LHCN-M2 (cell line): ENCODE data around the gene RANBP3. TPM values are rescaled to one million over a fixed set of nuclear protein-coding genes. Genes with fewer than 3 reads are reported as not detected.
A peak's percentile ranks its signal among the peaks of the same experiment; 100 is the strongest.

ENCODE experiments used
- DNase-seq: peaks from one replicate; pipeline ENCODE4 v3.0.0-alpha.2; 2012; ENCODE audit warnings: low read depth
- total RNA-seq: library from RNA; depleted of rRNA; stranded (reverse); fragments of >200 nt; gene quantifications from 2 replicates; pipeline ENCODE4 v1.2.3, GENCODE V29; 2014

RANBP3 gene
- total RNA-seq, 1 experiment from 2014 or later: 74.1 TPM

DNA sequence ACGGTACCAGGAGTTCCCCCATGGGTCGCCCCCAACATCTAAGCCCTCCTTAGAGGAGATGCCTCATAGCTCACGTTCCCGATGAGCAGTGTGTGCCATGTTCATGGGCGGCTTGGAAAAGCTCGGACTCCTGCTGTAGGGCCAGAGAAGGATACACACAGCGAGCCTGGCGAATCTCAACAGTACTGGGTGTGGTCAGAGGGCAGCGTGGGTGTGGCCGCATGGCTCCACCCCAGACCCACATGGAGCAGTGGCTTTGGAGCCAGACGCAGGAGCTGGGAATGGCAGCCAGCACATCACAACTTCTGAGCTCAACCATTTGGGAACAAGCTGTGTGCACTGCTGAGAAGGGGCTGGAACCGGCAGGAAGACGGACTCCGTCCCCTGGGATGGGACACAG is 48.3 kb downstream of the RANBP3 start:
- DNase-seq: no peak

DNA sequence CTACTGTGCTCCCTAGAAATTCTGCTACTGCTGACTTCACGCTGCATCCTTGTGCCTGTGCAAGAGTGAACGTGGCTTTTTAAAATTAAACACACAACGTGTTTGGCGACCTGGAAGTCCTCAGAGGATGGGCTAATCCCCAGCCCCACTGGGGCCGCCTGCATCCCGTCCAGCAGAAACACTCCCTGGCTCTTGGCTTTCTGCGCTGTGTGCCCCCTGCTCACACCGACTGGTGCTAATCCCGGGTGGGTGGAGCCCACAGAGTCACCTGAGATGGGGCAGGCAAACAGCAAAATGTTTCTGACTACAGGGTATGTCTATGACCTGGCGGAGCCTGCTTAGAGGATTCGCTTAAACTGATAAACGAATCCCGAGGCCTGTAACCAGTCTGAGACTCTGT is 48.8 kb downstream of the RANBP3 start:
- no peak for DNase-seq

DNA sequence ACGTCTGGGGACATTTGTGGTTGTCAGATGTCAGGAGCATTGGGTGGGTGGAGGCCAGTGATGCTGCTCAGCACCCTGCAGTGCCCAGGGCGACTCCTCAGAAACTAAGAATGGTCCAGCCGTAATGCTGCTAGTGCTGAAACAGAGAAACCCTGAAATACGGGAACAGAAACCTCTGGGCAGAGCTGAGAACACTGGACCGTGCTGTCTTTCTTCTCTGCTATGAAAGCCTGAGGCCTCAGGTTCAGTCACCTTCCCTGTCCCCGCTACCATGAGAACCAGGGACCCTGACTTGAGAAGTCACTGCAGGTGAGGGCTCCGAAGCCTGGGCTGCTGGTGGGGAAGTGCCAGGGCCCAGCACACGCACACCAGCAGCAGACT is 50.5 kb downstream of the RANBP3 start:
- no peak for DNase-seq

- peak; percentile 86 for DNase-seq
These were observed 51.1 kb downstream of the RANBP3 start for GRCh38 chr19:5926641-5927440.

DNA sequence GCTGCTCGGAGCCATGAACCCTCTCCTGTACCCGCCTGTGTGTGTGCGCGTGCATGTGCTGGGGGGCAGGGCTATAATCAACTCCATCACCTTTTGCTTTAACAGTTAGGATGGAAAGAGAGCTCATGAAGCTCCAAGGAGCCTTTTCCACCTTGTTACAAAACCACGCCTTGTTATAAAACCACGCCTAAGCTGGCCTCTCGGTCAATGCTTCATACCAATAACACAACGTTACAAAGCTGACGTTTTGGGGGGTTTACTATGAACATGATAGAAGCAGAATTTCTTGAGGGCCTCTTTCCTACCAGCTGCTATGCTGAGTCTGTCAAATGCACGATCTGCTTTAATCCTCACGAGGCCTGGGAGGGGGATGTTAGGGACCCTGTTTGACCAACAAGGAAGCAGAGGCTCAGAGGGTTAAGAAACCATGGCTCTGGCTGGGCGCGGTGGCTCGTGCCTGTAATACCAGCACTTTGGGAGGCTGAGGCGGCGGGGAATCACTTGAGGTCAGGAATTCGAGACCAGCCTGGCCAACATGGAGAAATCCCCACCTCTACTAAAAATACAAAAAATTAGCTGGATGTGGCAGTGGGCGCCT is 52.0 kb downstream of the RANBP3 start:
- no peak for DNase-seq

DNA sequence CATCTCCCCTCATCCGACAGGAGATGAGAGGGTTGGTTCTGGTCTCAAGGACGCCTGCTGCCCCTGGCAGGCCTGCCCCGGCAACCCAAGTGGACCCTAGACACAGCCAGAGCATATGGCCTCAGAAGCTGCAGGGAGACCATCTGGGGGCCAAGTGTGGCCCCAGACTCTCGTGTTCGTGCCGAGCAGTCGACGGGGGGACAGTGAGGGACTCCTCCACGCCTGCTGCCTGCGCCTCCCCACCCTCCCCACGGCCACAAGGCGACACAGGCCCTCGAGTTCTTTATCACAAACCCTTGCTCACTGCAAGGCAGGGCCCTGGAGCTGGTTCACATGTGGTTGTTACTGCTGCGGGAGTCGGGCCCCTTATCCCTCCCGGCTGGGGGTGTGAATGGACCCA is 54.6 kb downstream of the RANBP3 start:
- DNase-seq: no peak

DNA sequence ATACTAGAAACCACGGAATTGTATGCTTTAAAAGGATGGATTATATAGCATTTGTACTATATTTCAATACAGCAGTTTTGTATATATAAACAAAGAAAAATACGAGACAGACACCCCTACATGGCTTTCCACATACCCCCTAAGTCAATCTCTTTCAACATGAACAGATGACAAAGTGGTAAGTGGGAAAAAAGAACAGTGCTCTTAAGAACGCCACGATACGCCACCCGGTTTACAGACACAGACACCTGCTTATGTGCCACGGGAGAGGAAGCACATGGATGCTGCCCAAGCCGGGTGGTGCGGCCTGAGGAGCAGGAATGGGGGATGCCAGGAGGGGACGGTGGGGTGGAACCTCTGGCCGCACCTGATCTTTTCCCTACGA is 55.8 kb downstream of the RANBP3 start:
- no peak for DNase-seq

DNA sequence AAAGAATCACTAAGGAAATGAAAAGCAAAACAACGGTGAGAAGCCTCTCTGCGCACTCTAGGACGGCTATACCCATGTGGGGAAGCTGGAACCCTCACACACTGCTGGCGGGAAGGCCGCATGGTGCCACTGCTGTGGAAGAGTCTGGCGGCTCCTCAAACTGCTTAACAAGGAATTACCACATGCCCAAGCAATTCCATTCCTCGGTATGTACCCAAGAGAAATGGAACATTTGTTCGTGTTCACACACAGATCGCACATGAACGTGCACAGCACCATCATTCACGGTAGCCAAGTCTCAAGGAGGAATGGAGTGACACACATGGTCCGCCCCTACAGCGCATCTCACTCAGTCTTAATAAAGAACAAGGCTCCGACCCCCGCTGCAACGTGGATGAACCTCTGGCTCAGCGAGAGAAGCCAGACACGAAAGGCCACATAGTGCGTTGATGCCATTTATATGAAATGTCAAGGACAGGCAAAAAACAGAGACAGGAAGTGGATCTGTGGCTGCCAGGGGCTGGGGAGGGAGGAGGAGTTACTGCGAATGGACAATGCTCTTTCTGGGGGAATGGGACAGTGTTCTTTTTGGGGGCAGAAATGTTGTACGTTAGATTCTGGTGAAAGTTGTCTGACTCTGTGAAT is 56.3 kb downstream of the RANBP3 start:
- DNase-seq: no peak

DNA sequence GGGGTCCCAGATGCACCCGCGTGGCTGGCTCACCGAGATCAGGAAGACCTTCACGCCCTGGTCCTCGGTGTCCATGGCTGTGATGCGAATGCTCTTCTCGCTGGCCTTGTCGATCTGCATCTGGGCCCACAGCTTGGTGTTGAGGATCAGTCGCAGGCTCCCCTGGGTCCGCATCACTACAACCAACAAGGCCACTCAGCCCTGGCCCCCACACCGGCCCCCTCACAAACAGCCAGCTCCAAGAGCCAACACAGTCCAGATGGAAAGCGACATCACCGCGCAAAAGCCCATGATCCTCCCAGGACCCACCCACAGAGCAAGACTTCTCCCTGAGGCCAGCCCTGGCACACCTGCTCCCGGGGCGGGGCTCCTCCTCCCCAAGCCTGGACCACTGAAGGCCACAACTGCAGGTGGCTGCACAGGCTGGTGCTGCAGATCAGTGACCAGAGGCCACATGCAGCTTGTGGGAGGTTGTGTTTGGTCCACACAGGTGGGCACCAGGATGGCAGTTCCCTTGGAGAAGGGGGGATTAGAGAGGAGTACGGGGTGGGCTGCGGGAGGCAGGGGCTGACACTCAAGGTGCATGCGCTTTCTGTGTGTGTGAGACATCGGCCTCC is 59.4 kb downstream of the RANBP3 start:
- no peak for DNase-seq

- no peak for DNase-seq
These were observed 60.4 kb downstream of the RANBP3 start for GRCh38 chr19:5917431-5918107.

DNA sequence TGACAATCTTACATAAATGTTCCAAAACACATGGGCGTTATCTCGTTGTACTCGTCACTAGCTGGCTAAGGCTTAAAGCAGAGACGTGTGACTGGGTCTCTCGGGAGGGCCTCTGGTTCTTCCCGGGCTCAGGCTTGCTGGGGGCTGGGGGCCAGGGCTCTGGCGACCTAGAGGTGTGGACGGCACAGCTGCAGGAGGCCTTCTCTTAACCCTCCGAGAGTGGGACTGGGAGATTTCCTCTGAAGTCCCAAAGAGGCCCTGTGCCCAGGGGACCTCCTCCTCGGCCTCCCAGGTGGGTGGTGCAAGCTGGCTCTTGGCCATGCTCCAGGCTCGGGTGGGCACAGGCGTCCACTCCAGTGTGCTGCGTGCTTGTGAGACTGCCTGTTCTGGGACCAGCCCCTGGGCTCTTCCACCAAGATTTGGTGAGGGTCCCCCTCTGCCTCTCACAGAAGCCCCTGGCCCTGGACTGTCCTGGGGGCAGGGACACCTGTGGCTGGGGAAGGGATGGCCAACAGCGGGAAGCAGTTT is 61.7 kb downstream of the RANBP3 start:
- DNase-seq: no peak

- no peak for DNase-seq
These were observed 62.2 kb downstream of the RANBP3 start for GRCh38 chr19:5915782-5916165.

GRCh38 chr19:5914946-5915781 is 62.8 kb downstream of the RANBP3 start:
- no peak for DNase-seq

DNA sequence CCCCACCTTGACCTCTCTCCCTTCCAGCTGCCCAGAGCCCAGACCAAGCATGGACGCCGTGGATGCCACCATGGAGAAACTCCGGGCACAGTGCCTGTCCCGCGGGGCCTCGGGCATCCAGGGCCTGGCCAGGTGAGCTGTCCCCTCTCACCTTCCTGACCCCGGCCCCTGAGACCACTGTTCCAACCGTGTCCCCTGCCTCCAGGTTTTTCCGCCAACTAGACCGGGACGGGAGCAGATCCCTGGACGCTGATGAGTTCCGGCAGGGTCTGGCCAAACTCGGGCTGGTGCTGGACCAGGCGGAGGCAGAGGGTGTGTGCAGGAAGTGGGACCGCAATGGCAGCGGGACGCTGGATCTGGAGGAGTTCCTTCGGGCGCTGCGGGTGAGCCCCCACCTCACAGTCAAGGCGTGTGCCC is 63.6 kb downstream of the RANBP3 start:
- no peak for DNase-seq

- DNase-seq: peak; percentile 58
These were observed 64.1 kb downstream of the RANBP3 start, which contains the start of gene CAPS for GRCh38 chr19:5913739-5914357. Gene CAPS, plus strand, starts transcription at chr19:5914254. Its CDS starts 153 bp downstream, at chr19:5914407.

GRCh38 chr19:5911366-5911765 is 66.6 kb downstream of the RANBP3 start:
- DNase-seq: no peak

DNA sequence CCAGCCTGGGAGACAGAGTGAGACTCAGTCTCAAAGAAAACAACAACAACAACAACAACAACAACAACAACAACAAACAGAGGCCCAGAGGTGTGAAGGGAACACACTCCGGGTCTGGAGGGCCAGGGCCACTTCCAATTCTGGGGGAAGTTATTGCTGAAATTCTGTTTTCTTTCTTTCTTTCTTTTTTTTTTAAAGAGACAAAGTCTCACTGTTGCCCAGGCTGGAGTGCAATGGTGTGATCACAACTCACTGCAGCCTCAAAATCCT is 67.4 kb downstream of the RANBP3 start:
- DNase-seq: no peak

- no peak for DNase-seq
These were observed 69.0 kb downstream of the RANBP3 start for GRCh38 chr19:5908773-5909442.

- no peak for DNase-seq
These were observed 70.7 kb downstream of the RANBP3 start for GRCh38 chr19:5907241-5907640.
